Neural cell (in vitro differentiated cells): ENCODE results near the gene NFIA. TPM values are rescaled to one million over a fixed set of nuclear protein-coding genes. Genes with fewer than 3 reads are reported as not detected.

Source experiments
- H2AFZ ChIP-seq: fragments of 200-600, 300-800 bp; sonication (generic), shearing (Covaris generic); 2 replicates; pipeline ENCODE4 v1.6.0; 2014; ENCODE audit warnings: low read depth, mild to moderate bottlenecking, antibody characterized with exemption, low read length, moderate library complexity
- H3F3A ChIP-seq: fragments of 200-600 bp; shearing (Covaris generic); 2 replicates; pipeline ENCODE4 v1.6.1; 2016; ENCODE audit warnings: mild to moderate bottlenecking, moderate library complexity, mixed read lengths, antibody characterized with exemption, low read length; ENCODE audit not compliant: insufficient read depth, poor library complexity, severe bottlenecking
- H3K27ac ChIP-seq: fragments of 200-600, 300-800 bp; sonication (generic), shearing (Covaris generic); 2 replicates; pipeline ENCODE4 v1.5.1; 2014; ENCODE audit warnings: mild to moderate bottlenecking, low read length, moderate library complexity
- H3K27me3 ChIP-seq: fragments of 300-800, 200-600 bp; sonication (generic), shearing (Covaris generic); 2 replicates; pipeline ENCODE4 v1.6.0; 2014; ENCODE audit warnings: mild to moderate bottlenecking, low read depth, low read length, moderate library complexity; ENCODE audit not compliant: insufficient read depth
- H3K36me3 ChIP-seq: fragments of 300-800, 200-600 bp; sonication (generic), shearing (Covaris generic); 2 replicates; pipeline ENCODE4 v1.5.1; 2014; ENCODE audit warnings: mild to moderate bottlenecking, antibody characterized with exemption, low read length, moderate library complexity; ENCODE audit not compliant: insufficient read depth
- H3K4me2 ChIP-seq: fragments of 300-800, 200-600 bp; sonication (generic), shearing (Covaris generic); 2 replicates; pipeline ENCODE4 v1.6.0; 2014; ENCODE audit warnings: mild to moderate bottlenecking, low read length
- H3K4me3 ChIP-seq: fragments of 300-800, 200-600 bp; sonication (generic), shearing (Covaris generic); 2 replicates; pipeline ENCODE4 v1.5.1; 2014; ENCODE audit warnings: mild to moderate bottlenecking, low read length, moderate library complexity
- H3K79me2 ChIP-seq: fragments of 200-600 bp; shearing (Covaris generic); replicated peaks from 2 replicates; pipeline ENCODE4 v1.6.0; 2014; ENCODE audit warnings: mild to moderate bottlenecking, low read length, moderate library complexity; ENCODE audit not compliant: insufficient read depth
- H3K9ac ChIP-seq: fragments of 300-800, 200-600 bp; sonication (generic), shearing (Covaris generic); 2 replicates; pipeline ENCODE4 v1.6.1; 2016; ENCODE audit warnings: mild to moderate bottlenecking, low read length, mixed read lengths
- H3K9me2 ChIP-seq: fragments of 200-600 bp; shearing (Covaris generic); 2 replicates; pipeline ENCODE4 v1.6.1; 2016; ENCODE audit warnings: mild to moderate bottlenecking, low read length, mixed read lengths; ENCODE audit not compliant: insufficient read depth
- H3K9me3 ChIP-seq: fragments of 200-600, 300-800 bp; sonication (generic), shearing (Covaris generic); 2 replicates; pipeline ENCODE4 v1.6.1; 2016; ENCODE audit warnings: mild to moderate bottlenecking, mixed run types, low read length, moderate library complexity, mixed read lengths
- H4K20me1 ChIP-seq: fragments of 200-600 bp; shearing (Covaris generic); 2 replicates; pipeline ENCODE4 v1.6.1; 2016; ENCODE audit warnings: mild to moderate bottlenecking, mixed run types; ENCODE audit not compliant: insufficient read depth
- EP300 ChIP-seq: fragments of 450-650 bp; conservative IDR thresholded peaks from 2 replicates; pipeline ENCODE4 v1.6.1; 2014; ENCODE audit warnings: antibody characterized with exemption, mild to moderate bottlenecking, moderate library complexity; ENCODE audit not compliant: poor library complexity, severe bottlenecking
- EZH2 ChIP-seq: fragments of 200-600, 300-800 bp; shearing (Covaris generic), sonication (generic); IDR thresholded peaks from 2 replicates; pipeline ENCODE4 v1.6.1; 2014; ENCODE audit warnings: antibody characterized with exemption, low read length, borderline replicate concordance, mild to moderate bottlenecking; ENCODE audit not compliant: insufficient read depth, poor library complexity, severe bottlenecking
- MXI1 ChIP-seq: fragments of 450-650 bp; conservative IDR thresholded peaks from 2 replicates; pipeline ENCODE4 v1.6.1; 2014; ENCODE audit warnings: antibody characterized with exemption, mild to moderate bottlenecking; ENCODE audit not compliant: poor library complexity, severe bottlenecking
- POLR2AphosphoS5 ChIP-seq: IDR thresholded peaks from 2 replicates; pipeline ENCODE4 v1.6.1; 2012
- RAD21 ChIP-seq: fragments of 450-650 bp; conservative IDR thresholded peaks from 2 replicates; pipeline ENCODE4 v1.6.1; 2014; ENCODE audit warnings: antibody characterized with exemption, mild to moderate bottlenecking, moderate library complexity
- SMC3 ChIP-seq: fragments of 450-650 bp; conservative IDR thresholded peaks from 2 replicates; pipeline ENCODE4 v1.6.1; 2014; ENCODE audit warnings: antibody characterized with exemption, mild to moderate bottlenecking, moderate library complexity; ENCODE audit not compliant: poor library complexity
- TAF1 ChIP-seq: IDR thresholded peaks from 2 replicates; pipeline ENCODE4 v1.6.1; 2012; ENCODE audit warnings: low read depth
- polyA plus RNA-seq: library from polyadenylated mRNA; depleted of rRNA; stranded (reverse); fragments of >200 nt; gene quantifications from 2 replicates; pipeline ENCODE4 v1.2.3, GENCODE V29; 2014
- TF ChIP-seq, protein P1 (sequence below): fragments of 450-650 bp; IDR thresholded peaks from 2 replicates; pipeline ENCODE4 v1.5.1; 2014; ENCODE audit warnings: antibody characterized with exemption, mild to moderate bottlenecking, moderate library complexity; ENCODE audit not compliant: poor library complexity, severe bottlenecking
- TF ChIP-seq, protein P2 (sequence below): IDR thresholded peaks from 2 replicates; pipeline ENCODE4 v1.6.1; 2012; ENCODE audit warnings: borderline replicate concordance

The NFIA gene
- polyA plus RNA-seq, 1 donor from 2014 or later: 0.47 TPM

GRCh38 chr1:61226791-61227567 is 144.6 kb downstream of the NFIA start:
- Histone ChIP-seq H3K4me2 (no peak overlapping the region), H3K9ac (no peak overlapping the region), H3K36me3 (no peaks in the 10 kb centered on the region), H3K27me3 (no peaks in the 10 kb centered on the region), H3K9me3 (no peaks in the 10 kb centered on the region), H4K20me1 (no peaks in the 10 kb centered on the region), H3K4me3 (no peak overlapping the region), H3K9me2 (no peaks in the 10 kb centered on the region), H3F3A (no peaks in the 10 kb centered on the region), H2AFZ (no peak overlapping the region), H3K27ac (no peak overlapping the region), H3K79me2 (no peaks in the 10 kb centered on the region)
- TF ChIP-seq SMC3 (no peak), POLR2AphosphoS5 (no peak), RAD21 (no peak), EZH2 (no peak), MXI1 (no peak), TAF1 (no peak), EP300 (no peak)
- TF ChIP-seq, protein P1, sequence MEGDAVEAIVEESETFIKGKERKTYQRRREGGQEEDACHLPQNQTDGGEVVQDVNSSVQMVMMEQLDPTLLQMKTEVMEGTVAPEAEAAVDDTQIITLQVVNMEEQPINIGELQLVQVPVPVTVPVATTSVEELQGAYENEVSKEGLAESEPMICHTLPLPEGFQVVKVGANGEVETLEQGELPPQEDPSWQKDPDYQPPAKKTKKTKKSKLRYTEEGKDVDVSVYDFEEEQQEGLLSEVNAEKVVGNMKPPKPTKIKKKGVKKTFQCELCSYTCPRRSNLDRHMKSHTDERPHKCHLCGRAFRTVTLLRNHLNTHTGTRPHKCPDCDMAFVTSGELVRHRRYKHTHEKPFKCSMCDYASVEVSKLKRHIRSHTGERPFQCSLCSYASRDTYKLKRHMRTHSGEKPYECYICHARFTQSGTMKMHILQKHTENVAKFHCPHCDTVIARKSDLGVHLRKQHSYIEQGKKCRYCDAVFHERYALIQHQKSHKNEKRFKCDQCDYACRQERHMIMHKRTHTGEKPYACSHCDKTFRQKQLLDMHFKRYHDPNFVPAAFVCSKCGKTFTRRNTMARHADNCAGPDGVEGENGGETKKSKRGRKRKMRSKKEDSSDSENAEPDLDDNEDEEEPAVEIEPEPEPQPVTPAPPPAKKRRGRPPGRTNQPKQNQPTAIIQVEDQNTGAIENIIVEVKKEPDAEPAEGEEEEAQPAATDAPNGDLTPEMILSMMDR: no peak
- TF ChIP-seq, protein P2, sequence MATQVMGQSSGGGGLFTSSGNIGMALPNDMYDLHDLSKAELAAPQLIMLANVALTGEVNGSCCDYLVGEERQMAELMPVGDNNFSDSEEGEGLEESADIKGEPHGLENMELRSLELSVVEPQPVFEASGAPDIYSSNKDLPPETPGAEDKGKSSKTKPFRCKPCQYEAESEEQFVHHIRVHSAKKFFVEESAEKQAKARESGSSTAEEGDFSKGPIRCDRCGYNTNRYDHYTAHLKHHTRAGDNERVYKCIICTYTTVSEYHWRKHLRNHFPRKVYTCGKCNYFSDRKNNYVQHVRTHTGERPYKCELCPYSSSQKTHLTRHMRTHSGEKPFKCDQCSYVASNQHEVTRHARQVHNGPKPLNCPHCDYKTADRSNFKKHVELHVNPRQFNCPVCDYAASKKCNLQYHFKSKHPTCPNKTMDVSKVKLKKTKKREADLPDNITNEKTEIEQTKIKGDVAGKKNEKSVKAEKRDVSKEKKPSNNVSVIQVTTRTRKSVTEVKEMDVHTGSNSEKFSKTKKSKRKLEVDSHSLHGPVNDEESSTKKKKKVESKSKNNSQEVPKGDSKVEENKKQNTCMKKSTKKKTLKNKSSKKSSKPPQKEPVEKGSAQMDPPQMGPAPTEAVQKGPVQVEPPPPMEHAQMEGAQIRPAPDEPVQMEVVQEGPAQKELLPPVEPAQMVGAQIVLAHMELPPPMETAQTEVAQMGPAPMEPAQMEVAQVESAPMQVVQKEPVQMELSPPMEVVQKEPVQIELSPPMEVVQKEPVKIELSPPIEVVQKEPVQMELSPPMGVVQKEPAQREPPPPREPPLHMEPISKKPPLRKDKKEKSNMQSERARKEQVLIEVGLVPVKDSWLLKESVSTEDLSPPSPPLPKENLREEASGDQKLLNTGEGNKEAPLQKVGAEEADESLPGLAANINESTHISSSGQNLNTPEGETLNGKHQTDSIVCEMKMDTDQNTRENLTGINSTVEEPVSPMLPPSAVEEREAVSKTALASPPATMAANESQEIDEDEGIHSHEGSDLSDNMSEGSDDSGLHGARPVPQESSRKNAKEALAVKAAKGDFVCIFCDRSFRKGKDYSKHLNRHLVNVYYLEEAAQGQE: no peak

GRCh38 chr1:61227857-61228550 is 145.6 kb downstream of the NFIA start:
- H3K4me2 ChIP-seq: no peak overlapping the region
- H3K27me3 ChIP-seq: no peaks in the 10 kb centered on the region
- H3K9me3 ChIP-seq: no peaks in the 10 kb centered on the region
- no peaks in the 10 kb centered on the region for H3K9me2 ChIP-seq
- no peaks in the 10 kb centered on the region for H3K36me3 ChIP-seq
- H3F3A ChIP-seq: no peaks in the 10 kb centered on the region
- no peak overlapping the region for H3K9ac ChIP-seq
- H2AFZ ChIP-seq: no peak overlapping the region
- TF ChIP-seq TAF1: no peak
- TF ChIP-seq, protein P2: no peak
- TF ChIP-seq POLR2AphosphoS5: no peak
- TF ChIP-seq, protein P1: no peak
- H4K20me1 ChIP-seq: no peaks in the 10 kb centered on the region
- no peak overlapping the region for H3K4me3 ChIP-seq
- no peaks in the 10 kb centered on the region for H3K79me2 ChIP-seq
- no peak overlapping the region for H3K27ac ChIP-seq
